Measurements from ENCODE around the gene COL2A1. TPM values are rescaled to one million over a fixed set of nuclear protein-coding genes. Genes with fewer than 3 reads are reported as not detected.

The COL2A1 gene
- total RNA-seq, 1 donor from 2014 or later, result not detected

GRCh38 chr12:47941475-47941780 is 62.8 kb downstream of the COL2A1 start:
- ATAC-seq (no peak), DNase-seq (no peak)
- no peak overlapping the region for H3K4me3 ChIP-seq
- no peaks in the 10 kb centered on the region for H3K4me1 ChIP-seq
- H3K9me3 ChIP-seq, result no peaks in the 10 kb centered on the region
- H3K36me3 ChIP-seq, result no peaks in the 10 kb centered on the region
- no peak for TF ChIP-seq CTCF (IDR thresholded peaks at IDR 0.05)
- peaks cover 9% of the 10 kb centered on the region for H3K27me3 ChIP-seq
- intact Hi-C loops (cut with DNase I), result no loop called here
- no peak overlapping the region for H3K27ac ChIP-seq

GRCh38 chr12:47940773-47941474 is 63.4 kb downstream of the COL2A1 start:
- no peaks in the 10 kb centered on the region for H3K4me1 ChIP-seq
- no peaks in the 10 kb centered on the region for H3K9me3 ChIP-seq
- no peaks in the 10 kb centered on the region for H3K36me3 ChIP-seq
- DNase-seq, result no peak
- no peak overlapping the region for H3K4me3 ChIP-seq
- intact Hi-C loops (cut with DNase I), result no loop called here
- TF ChIP-seq CTCF (IDR thresholded peaks at IDR 0.05), result no peak
- no peak overlapping the region for H3K27ac ChIP-seq
- no peak for ATAC-seq
- peaks cover 9% of the 10 kb centered on the region for H3K27me3 ChIP-seq

- H3K36me3 ChIP-seq, result no peaks in the 10 kb centered on the region
- ATAC-seq (no peak), DNase-seq (no peak)
- no peak overlapping the region for H3K27ac ChIP-seq
- no peak for TF ChIP-seq CTCF (IDR thresholded peaks at IDR 0.05)
- intact Hi-C loops (cut with DNase I), result no loop called here
- H3K4me1 ChIP-seq, result peaks cover 5% of the 10 kb centered on the region
- no peak overlapping the region for H3K4me3 ChIP-seq
- no peaks in the 10 kb centered on the region for H3K9me3 ChIP-seq
- H3K27me3 ChIP-seq, result peaks cover 9% of the 10 kb centered on the region
These were observed 65.2 kb downstream of the COL2A1 start for GRCh38 chr12:47939009-47939601.

- no peak for DNase-seq
- ATAC-seq, result no peak
- Histone ChIP-seq H3K27me3 (peaks cover 9% of the 10 kb centered on the region), H3K4me1 (peaks cover 5% of the 10 kb centered on the region), H3K36me3 (no peaks in the 10 kb centered on the region), H3K9me3 (no peaks in the 10 kb centered on the region), H3K27ac (no peak overlapping the region), H3K4me3 (no peak overlapping the region)
- intact Hi-C loops (cut with DNase I), result no loop called here
- TF ChIP-seq CTCF (IDR thresholded peaks at IDR 0.05), result no peak
These were observed 65.7 kb downstream of the COL2A1 start for GRCh38 chr12:47938594-47938993.

GRCh38 chr12:47938093-47938492 is 66.2 kb downstream of the COL2A1 start:
- TF ChIP-seq CTCF (IDR thresholded peaks at IDR 0.05), result no peak
- ATAC-seq, result no peak

More at GRCh38 chr12:47938093-47938492, 66.2 kb downstream of the COL2A1 start:
- Histone ChIP-seq H3K4me1 (peaks cover 5% of the 10 kb centered on the region), H3K4me3 (no peak overlapping the region), H3K27me3 (peaks cover 9% of the 10 kb centered on the region), H3K27ac (no peak overlapping the region), H3K9me3 (no peaks in the 10 kb centered on the region), H3K36me3 (no peaks in the 10 kb centered on the region)
- intact Hi-C loops (cut with DNase I), result no loop called here
- no peak for DNase-seq
